HepG2 (cell line): ENCODE data around the gene SPATA13. TPM values are rescaled to one million over a fixed set of nuclear protein-coding genes. Genes with fewer than 3 reads are reported as not detected.
A peak's percentile ranks its signal among the peaks of the same experiment; 100 is the strongest.

Experiments
- ARNT2 ChIP-seq: sonication (generic); formaldehyde crosslinking; IDR thresholded peaks from 2 replicates; pipeline ENCODE4 v1.8.0; 2022; ENCODE audit warnings: mild to moderate bottlenecking, low read depth, missing genetic modification reagents, moderate library complexity
- BCL6 ChIP-seq: IDR thresholded peaks from 2 replicates; pipeline ENCODE4 v1.6.1; 2016; ENCODE audit warnings: missing genetic modification reagents, missing compliant biosample characterization
- BORCS8-MEF2B ChIP-seq: sonication (generic); formaldehyde crosslinking; IDR thresholded peaks from 2 replicates; pipeline ENCODE4 v1.8.0; 2022; ENCODE audit warnings: mild to moderate bottlenecking, missing genetic modification reagents
- DMAP1 ChIP-seq: IDR thresholded peaks from 2 replicates; pipeline ENCODE4 v1.6.1; 2016
- HOXA3 ChIP-seq: sonication (generic); formaldehyde crosslinking; IDR thresholded peaks from 2 replicates; pipeline ENCODE4 v1.5.0; 2020; ENCODE audit warnings: missing genetic modification reagents
- KDM3A ChIP-seq: IDR thresholded peaks from 2 replicates; pipeline ENCODE4 v1.6.1; 2018; ENCODE audit warnings: low read depth, missing compliant biosample characterization
- MIER2 ChIP-seq: IDR thresholded peaks from 2 replicates; pipeline ENCODE4 v1.6.1; 2016; ENCODE audit warnings: missing biosample characterization, missing genetic modification reagents
- NFRKB ChIP-seq: fragments of 450-650 bp; IDR thresholded peaks from 2 replicates; pipeline ENCODE4 v1.6.1; 2017
- PCBP2 ChIP-seq: fragments of 200-400 bp; formaldehyde crosslinking; optimal IDR thresholded peaks from 2 replicates; pipeline ENCODE3; 2018; ENCODE audit warnings: low read length, low read depth; ENCODE audit not compliant: poor library complexity, severe bottlenecking
- RCOR2 ChIP-seq: IDR thresholded peaks from 2 replicates; pipeline ENCODE4 v1.6.1; 2016; ENCODE audit warnings: missing biosample characterization, missing genetic modification reagents
- TSC22D2 ChIP-seq: sonication (generic); formaldehyde crosslinking; IDR thresholded peaks from 2 replicates; pipeline ENCODE4 v1.5.1; 2020; ENCODE audit warnings: missing genetic modification reagents, mild to moderate bottlenecking, borderline replicate concordance
- ZFP37 ChIP-seq: sonication (generic); formaldehyde crosslinking; IDR thresholded peaks from 2 replicates; pipeline ENCODE4 v1.4.0; 2020; ENCODE audit warnings: missing genetic modification reagents, borderline replicate concordance
- ZMAT3 ChIP-seq: sonication (generic); formaldehyde crosslinking; conservative IDR thresholded peaks from 2 replicates; pipeline ENCODE4 v1.7.0; 2021; ENCODE audit warnings: missing genetic modification reagents
- ZNF143 ChIP-seq: sonication (generic); formaldehyde crosslinking; IDR thresholded peaks from 2 replicates; pipeline ENCODE4 v1.4.0; 2020; ENCODE audit warnings: missing genetic modification reagents
- ZNF432 ChIP-seq: sonication (generic); formaldehyde crosslinking; IDR thresholded peaks from 2 replicates; pipeline ENCODE4 v1.5.0; 2020; ENCODE audit warnings: missing genetic modification reagents, mild to moderate bottlenecking, borderline replicate concordance
- polyA plus RNA-seq, 8 experiments: library from polyadenylated mRNA; depleted of rRNA in 3 of 8; stranded (reverse) in 7 of 8; unstranded in 1 of 8; fragments of >200 nt; fragmentation: Illumina TruSeq in 4 of 8; extraction: Trizol in 4 of 8; gene quantifications; 2 replicates each; pipeline versions ENCODE4 v1.2.1 to v1.2.3, GENCODE V29; 2011 to 2016; ENCODE audit warnings: low read depth in 4 of 8, missing spikeins in 1 of 8, mixed read lengths in 1 of 8; ENCODE audit not compliant: insufficient read depth in 1 of 8
- total RNA-seq, 5 experiments: library from RNA; depleted of rRNA; stranded (reverse); fragments of >200 nt; fragmentation: Illumina TruSeq; extraction: Trizol; gene quantifications; 2 replicates each; pipeline ENCODE4 v1.2.3, GENCODE V29; 2016; ENCODE audit warnings: low read depth in 1 of 5
- TF ChIP-seq, protein P1 (sequence below): sonication (generic); formaldehyde crosslinking; IDR thresholded peaks from 2 replicates; pipeline ENCODE4 v1.4.0; 2020; ENCODE audit warnings: mild to moderate bottlenecking, missing genetic modification reagents
- TF ChIP-seq, protein P2 (sequence below): sonication (generic); formaldehyde crosslinking; IDR thresholded peaks from 2 replicates; pipeline ENCODE4 v1.5.1; 2020; ENCODE audit warnings: mild to moderate bottlenecking, missing genetic modification reagents, borderline replicate concordance
- TF ChIP-seq, protein P3 (sequence below): sonication (generic); formaldehyde crosslinking; IDR thresholded peaks from 2 replicates; pipeline ENCODE4 v1.5.0; 2020; ENCODE audit warnings: missing genetic modification reagents
- TF ChIP-seq, protein P4 (sequence below): sonication (generic); formaldehyde crosslinking; conservative IDR thresholded peaks from 2 replicates; pipeline ENCODE4 v1.8.0; 2022; ENCODE audit warnings: mild to moderate bottlenecking, moderate library complexity, missing genetic modification reagents

SPATA13 gene
- total and polyA plus RNA-seq, 2 of the 13 experiments (the other 11 are each of a cell fraction or from before 2014, with no cell fraction given): 11.3 to 14.2 TPM

DNA sequence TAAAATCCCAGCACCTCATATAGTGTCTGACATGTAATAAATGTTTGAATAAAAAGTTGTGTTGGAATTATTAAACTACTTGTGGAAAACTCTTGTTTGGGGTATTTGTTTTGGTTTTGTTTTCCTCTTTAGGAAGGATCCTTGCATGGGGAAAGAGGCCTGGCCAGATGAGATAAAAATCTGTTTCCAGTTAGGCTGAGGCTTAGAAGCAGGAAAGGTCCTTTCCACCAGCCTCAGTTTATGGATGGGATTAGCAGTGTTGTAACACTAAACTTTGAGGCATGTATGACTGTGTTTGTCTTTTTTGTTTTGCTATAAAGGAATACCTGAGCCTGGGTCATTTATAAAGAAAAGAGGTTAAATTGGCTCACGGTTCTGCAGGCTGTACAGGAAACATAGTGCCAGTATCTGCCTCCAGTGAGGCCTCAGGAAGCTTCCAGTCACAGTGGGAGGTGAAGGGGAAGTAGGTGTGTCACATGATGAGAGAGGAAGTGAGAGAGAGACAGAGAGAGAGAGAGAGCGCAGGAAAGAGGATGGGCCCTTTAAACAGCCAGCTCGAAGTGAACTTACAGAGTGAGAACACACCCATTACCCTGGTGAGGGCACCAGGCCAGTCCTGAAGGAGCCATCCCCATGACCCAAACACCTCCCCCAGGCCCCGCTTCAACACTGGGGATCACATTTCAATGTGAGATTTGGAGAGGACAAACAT is 21.6 kb downstream of the SPATA13 start (continued):
- TF ChIP-seq, protein P1, sequence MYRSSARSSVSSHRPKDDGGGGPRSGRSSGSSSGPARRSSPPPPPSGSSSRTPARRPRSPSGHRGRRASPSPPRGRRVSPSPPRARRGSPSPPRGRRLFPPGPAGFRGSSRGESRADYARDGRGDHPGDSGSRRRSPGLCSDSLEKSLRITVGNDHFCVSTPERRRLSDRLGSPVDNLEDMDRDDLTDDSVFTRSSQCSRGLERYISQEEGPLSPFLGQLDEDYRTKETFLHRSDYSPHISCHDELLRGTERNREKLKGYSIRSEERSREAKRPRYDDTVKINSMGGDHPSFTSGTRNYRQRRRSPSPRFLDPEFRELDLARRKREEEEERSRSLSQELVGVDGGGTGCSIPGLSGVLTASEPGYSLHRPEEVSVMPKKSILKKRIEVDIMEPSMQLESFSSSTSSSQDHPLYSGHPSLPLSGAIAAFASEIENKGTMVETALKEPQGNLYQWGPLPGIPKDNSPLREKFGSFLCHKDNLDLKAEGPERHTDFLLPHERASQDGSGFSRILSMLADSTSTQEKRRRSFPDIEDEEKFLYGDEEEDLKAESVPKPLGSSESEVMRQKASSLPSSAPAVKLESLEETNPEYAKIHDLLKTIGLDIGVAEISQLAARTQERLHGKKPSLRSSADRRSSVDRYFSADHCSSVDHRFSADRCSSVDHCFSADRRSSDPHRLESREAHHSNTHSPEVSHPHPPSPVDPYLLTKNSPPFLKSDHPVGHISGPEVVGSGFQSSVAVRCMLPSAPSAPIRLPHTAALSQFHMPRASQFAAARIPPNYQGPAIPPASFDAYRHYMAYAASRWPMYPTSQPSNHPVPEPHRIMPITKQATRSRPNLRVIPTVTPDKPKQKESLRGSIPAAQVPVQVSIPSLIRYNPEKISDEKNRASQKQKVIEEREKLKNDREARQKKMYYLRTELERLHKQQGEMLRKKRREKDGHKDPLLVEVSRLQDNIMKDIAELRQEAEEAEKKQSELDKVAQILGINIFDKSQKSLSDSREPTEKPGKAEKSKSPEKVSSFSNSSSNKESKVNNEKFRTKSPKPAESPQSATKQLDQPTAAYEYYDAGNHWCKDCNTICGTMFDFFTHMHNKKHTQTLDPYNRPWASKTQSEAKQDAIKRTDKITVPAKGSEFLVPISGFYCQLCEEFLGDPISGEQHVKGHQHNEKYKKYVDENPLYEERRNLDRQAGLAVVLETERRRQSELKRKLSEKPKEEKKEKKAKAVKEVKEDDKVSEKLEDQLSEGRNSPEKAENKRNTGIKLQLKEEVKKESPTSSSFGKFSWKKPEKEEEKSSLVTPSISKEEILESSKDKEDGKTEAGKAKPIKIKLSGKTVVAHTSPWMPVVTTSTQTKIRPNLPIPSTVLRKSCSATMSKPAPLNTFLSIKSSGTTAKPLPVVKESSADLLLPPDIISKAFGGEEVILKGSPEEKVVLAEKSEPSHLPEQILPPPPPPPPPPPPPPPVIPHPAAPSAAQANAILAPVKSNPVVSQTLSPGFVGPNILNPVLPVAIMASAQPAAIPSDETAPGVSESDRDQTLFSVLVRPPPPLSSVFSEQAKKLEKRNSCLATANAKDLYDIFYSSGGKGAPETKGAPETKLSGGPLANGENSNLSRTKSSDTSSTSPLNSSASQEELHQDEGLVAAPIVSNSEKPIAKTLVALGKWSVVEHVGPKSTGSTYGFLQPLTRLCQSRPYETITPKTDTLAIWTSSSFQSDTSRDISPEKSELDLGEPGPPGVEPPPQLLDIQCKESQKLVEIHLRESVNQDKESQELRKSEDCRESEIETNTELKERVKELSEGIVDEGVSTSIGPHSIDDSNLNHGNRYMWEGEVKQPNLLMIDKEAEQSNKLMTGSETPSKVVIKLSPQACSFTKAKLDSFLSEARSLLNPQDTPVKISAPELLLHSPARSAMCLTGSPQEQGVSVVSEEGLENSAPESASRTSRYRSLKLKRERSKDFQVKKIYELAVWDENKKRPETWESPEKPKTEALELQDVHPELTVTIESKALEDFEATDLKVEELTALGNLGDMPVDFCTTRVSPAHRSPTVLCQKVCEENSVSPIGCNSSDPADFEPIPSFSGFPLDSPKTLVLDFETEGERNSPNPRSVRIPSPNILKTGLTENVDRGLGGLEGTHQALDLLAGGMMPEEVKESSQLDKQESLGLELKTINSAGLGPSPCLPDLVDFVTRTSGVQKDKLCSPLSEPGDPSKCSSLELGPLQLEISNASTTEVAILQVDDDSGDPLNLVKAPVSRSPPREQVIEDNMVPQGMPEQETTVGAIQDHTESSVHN (CRISPR knock-in tag): no peak
- no peak for TF ChIP-seq ARNT2 (CRISPR knock-in tag)
- no peak for TF ChIP-seq BORCS8-MEF2B (CRISPR knock-in tag)
- no peak for TF ChIP-seq MIER2 (CRISPR knock-in tag)
- no peak; the same call in 1 of the 2 replicates for TF ChIP-seq HOXA3 (CRISPR knock-in tag)
- TF ChIP-seq, protein P2, sequence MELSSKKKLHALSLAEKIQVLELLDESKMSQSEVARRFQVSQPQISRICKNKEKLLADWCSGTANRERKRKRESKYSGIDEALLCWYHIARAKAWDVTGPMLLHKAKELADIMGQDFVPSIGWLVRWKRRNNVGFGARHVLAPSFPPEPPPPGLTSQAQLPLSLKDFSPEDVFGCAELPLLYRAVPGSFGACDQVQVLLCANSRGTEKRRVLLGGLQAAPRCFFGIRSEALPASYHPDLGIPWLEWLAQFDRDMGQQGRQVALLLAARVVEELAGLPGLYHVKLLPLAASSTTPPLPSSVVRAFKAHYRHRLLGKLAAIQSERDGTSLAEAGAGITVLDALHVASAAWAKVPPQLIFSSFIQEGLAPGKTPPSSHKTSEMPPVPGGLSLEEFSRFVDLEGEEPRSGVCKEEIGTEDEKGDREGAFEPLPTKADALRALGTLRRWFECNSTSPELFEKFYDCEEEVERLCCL: no peak
- no peak for TF ChIP-seq ZMAT3 (CRISPR knock-in tag)
- no peak for TF ChIP-seq KDM3A (CRISPR knock-in tag)
- TF ChIP-seq ZFP37 (CRISPR knock-in tag): no peak
- peak; percentile 36; the same call in 1 of the 2 replicates for TF ChIP-seq TSC22D2 (CRISPR knock-in tag)
- TF ChIP-seq DMAP1 (CRISPR knock-in tag): no peak
- TF ChIP-seq NFRKB: no peak
- TF ChIP-seq BCL6 (CRISPR knock-in tag): no peak
- TF ChIP-seq RCOR2 (CRISPR knock-in tag): peak; percentile 19; the same call in 1 of the 2 replicates
- TF ChIP-seq, protein P3, sequence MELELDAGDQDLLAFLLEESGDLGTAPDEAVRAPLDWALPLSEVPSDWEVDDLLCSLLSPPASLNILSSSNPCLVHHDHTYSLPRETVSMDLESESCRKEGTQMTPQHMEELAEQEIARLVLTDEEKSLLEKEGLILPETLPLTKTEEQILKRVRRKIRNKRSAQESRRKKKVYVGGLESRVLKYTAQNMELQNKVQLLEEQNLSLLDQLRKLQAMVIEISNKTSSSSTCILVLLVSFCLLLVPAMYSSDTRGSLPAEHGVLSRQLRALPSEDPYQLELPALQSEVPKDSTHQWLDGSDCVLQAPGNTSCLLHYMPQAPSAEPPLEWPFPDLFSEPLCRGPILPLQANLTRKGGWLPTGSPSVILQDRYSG (CRISPR knock-in tag): no peak
- no peak for TF ChIP-seq PCBP2
- TF ChIP-seq, protein P4, sequence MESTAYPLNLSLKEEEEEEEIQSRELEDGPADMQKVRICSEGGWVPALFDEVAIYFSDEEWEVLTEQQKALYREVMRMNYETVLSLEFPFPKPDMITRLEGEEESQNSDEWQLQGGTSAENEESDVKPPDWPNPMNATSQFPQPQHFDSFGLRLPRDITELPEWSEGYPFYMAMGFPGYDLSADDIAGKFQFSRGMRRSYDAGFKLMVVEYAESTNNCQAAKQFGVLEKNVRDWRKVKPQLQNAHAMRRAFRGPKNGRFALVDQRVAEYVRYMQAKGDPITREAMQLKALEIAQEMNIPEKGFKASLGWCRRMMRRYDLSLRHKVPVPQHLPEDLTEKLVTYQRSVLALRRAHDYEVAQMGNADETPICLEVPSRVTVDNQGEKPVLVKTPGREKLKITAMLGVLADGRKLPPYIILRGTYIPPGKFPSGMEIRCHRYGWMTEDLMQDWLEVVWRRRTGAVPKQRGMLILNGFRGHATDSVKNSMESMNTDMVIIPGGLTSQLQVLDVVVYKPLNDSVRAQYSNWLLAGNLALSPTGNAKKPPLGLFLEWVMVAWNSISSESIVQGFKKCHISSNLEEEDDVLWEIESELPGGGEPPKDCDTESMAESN (CRISPR knock-in tag): peak; percentile 100
- no peak for TF ChIP-seq ZNF432 (CRISPR knock-in tag)
- no peak for TF ChIP-seq ZNF143 (CRISPR knock-in tag)
